Activated CD8-positive, alpha-beta memory T cell treated with anti-CD3 and anti-CD28 coated beads, Interleukin-2, amount 50 U/mL, for 4 hours (primary cell): ENCODE results near the gene PRORP.
"Not testable (repeated sequence)": the region's sequence is repeated elsewhere in the genome, so short reads cannot be mapped to it uniquely, and the experiment has no call there.

ENCODE experiments used
- DNase-seq: peaks from one replicate; pipeline ENCODE4 v3.0.0-alpha.2; 2020

Gene PRORP

DNA sequence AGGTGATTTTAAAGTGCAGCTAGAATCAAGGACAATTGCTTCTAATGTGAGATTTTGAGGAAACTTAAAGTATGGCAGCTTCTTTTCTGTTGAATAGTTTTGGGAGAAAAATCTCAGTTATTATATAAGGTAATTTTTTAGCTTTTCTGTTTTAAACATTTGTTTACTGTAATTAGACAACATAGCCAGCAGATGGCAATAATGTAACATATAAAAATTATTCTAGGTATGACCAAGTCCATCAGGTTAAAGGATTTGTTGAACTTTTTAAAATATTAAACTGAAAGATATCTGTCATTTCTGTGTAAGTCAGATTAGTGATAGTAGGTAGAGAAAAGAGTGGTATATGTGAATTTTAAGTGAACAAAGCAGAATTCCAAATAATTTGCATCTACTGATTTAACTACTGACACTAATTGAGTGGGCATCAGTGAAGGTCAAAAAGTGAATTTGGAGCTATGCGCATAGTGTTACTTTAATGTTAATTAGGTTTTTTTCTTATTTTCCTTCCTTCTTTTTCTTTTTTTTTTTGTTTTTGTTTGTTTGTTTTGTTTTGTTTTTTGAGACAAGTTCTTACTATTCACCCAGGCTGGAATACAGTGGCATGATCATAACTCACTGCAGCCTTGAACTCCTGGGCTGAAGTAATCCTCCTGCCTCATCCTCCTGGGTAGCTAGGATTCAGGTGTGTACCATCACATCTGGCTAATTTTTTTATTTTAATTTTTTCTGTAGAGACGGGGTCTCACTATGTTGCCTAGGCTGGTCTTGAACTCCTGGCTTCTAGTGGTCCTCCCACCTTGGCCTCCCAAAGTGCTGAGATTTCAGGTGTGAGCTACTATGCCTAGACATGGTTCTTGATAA, 18.6 kb downstream of the PRORP start:
- no peak for DNase-seq

DNA sequence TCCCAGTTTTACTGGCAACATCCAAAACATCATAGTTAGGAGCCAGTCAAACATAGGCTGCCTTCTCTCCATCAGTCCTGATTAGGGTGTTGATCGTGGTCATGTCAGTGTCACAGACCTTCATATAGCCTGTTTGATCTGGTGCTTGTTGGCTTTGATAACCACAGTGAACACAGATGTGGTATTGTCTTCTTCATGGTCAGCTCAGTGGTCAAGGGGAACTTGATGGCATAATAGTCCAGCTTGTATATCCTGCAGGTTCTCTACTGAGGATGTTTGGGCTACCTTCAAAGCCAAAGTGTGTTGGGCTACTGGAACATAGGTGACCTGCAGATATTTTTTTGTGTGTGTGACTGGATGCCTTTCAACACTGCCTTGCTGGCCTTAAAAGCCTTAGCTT, 21.7 kb downstream of the PRORP start:
- DNase-seq = no peak

DNA sequence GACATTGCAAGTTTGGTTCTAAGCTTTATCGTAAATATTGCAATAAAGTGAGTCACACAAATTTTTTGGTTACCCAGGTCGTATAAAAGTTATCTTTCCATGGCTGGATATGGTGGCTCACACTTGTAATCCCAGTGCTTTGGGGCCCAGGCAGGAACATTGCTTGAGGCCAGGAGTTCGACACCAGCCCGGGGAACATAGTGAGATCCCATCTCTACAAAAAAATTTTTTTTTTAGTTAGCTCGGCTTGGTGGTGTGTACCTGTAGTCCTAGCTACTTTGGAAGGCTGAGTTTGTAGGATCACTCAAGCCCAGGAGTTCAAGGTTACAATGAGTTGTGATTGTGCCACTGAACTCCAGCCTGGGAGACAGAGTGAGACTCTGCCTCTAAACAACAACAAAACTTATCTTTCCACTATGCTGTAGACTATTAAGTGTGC, 24.4 kb downstream of the PRORP start:
- no peak for DNase-seq

DNA sequence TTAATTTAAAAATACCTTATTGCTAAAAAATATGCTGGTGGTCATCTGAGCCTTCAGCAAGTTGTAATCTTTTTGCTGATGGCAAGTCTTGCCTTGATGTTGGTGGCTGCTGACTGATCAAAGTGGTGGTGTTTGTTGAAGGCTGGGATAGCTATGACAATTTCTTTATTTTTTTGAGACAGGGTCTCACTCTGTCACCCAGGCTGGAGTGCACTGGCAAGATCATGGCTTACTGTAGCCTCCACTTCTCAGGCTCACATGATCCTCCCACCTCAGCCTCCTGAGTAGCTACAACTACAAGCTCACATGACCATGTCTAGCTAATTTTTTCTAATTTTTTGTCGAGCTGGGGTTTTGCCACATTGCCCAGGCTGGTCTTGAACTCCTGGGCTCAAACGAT, 24.8 kb downstream of the PRORP start:
- DNase-seq = no peak

DNA sequence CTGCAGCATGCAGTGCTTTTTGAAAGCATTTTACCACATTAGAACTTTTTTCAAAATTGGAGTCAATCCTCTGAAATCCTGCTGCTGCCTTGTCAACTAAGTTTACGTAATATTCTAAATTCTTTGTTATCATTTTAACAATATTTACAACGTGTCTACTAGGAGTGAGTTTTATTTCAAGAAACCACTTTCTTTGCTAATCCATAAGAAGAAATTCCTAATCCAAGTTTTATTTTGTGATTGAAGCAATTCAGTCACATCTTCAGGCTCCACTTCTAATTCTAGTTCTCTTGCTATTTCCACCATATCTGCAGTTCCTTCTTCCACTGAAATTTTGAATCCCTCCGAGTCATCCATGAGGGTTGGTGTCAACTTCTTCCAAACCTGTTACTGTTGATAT, 25.4 kb downstream of the PRORP start:
- DNase-seq = no peak

DNA sequence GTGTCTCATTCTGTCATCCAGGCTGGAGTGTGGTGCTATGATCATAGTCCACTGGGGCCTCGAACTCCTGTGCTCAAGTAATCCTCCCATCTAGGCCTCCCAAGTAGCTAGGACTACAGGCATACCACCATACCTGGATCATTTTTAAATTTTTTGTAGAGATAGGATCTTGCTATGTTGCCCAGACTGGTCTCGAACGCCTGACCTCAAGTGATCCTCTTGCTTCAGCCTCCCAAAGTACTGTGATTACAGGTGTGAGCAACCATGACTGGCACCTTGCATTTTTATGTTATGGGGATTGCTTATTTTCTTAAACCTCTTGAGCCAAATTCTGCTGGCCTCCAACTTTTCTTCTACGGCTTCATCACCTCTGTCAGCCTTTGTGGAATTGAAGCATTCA, 26.9 kb downstream of the PRORP start:
- DNase-seq = no peak

DNA sequence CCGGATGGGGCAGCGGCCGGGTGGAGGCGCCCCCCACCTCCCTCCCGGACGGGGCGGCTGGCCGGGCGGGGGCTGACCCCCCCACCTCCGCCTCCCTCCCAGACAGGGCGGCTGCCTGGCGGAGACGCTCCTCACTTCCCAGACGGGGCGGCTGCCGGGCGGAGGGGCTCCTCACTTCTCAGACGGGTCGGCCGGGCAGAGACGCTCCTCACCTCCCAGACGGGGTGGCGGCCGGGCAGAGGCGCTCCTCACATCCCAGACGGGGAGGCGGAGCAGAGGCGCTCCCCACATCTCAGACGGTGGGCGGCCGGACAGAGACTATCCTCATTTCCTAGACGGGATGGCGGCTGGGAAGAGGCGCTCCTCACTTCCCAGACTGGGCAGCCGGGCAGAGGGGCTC, 30.2 kb downstream of the PRORP start:
- DNase-seq = not testable (repeated sequence)

DNA sequence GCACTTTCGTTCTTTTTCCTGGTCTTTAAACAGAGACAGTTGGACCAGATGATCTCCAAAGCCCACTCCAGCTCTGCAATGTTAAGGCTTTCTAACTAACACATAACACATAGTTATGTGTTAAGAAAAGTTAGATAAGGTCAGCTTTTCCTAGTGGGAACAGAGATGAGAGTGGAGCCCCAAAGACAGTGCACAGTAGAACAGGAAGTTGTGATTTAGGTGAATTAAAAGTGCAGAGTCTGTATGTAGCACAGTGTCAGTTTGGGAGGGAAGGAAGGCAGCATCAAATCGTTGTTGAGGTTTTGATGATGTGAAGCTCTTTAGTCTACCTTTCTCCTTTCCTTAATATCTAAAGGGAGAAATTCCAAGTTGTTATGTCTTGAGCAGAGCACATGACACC, 31.7 kb downstream of the PRORP start:
- DNase-seq = no peak

DNA sequence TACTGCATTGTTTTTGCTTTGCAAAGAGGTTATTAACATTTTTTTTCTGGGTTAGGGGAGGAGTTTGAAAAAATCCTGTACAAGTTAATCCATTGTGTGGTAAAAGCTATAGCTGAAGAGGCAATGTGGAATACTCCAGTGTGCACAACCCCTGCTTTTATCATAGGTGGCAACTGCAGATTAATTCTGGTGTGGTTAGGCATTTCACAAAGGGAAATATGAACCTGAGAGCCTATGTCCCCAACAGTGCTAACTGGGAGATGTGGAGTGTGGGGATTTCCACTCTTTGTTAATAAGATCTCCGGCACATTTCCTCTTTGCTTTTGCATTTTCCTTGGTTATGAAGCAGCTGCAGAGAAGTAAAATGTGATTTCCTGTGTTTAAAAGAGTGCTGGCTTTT, 33.6 kb downstream of the PRORP start:
- no peak for DNase-seq

DNA sequence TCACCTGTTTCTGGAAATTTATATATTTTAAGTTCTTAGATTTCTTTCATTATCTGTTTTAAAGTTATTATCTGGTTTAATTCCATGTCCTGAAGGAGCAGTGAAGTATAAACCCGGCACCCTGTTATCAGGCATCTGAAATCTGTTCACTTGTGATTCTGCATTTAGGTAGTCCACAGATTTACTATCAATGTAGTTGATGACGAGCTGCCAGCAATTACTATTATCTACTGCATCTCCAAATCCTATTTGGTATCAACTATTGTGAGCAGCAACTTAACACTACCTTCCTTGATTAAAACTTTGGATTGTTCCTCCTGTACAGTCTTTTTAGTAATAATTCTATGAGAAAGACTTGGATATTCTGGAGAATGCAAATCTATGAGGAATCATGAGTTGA, 36.1 kb downstream of the PRORP start:
- no peak for DNase-seq

DNA sequence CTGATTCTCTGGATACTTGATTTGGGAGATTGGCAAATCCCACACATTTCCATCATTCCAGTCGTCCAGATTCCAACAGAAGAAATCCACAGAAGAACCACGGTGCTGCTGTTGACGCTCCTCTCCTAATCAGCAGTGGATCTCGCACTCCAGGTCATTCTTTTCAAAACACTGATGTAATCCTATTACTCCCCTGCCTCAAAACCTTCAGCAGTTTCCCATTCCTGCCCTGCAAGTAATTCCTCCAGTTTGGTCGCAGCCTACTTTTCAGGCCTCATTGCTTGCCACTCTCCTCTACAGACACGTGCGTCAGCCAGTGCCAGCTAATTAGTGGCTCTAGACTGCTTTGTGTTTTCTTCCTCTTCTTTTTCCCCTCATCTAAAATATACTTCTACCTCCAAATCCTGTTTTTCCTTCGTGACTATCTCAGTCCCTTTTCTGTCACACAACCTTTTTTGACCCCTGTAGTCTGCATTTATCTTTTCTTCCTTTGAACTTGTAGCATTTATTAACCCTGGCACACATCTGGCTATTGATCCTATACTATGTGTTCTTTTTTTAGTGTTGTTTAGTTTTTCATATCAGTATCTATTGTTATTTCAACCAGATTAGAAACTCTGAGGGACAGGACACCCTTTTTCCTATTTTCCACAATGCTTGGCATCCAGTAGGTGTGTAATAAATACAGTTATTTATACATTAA, 36.8 kb downstream of the PRORP start:
- DNase-seq = no peak

DNA sequence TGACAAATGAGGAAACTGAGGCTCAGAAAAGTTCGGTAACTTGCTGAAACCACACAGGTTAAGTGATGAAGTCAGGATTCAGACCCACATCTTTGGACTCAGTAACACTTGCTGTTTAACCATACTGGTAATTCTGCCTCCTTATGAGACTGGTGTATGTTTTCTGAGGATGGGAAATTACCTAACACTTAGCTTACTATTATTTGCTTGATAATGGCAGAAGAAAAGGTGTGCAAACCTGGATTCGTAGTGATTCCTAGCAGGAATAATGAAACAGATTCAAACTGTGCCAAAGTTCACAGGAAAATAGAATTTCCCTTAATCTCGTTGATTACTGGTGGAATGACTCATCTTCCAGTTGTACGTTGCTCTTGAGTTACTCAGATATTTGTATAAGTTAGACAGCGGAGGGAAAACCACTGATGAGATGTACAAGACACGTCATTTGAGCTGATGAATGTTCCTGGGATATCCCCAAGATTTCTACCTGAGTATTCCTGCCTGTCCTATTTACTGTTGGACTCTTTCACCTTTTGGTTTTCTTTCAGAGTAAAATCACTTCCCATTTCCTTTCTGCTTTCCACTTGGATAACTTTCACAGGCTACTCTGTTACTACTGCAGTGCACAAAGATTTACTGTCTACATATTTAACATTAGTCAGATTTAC, 37.5 kb downstream of the PRORP start:
- no peak for DNase-seq

DNA sequence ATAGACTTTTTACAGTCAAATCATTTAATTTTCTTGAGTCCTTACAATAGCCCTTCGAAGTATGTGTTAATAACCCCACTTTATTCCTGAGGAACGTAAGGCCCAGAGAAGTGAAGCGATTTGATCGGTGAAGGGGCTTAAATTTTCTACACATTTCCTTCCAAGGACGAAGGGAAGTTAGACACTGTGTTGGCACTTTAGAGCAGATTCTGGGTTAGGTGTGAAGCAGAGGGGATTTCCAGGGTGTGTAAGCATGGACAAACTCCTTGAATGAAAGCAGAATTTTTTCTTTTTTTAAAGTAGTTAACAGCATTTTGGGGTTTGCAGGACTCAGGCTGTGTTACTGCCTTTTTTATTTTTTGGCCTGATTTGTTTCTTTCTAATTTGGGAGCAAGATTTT, 38.9 kb downstream of the PRORP start:
- no peak for DNase-seq

DNA sequence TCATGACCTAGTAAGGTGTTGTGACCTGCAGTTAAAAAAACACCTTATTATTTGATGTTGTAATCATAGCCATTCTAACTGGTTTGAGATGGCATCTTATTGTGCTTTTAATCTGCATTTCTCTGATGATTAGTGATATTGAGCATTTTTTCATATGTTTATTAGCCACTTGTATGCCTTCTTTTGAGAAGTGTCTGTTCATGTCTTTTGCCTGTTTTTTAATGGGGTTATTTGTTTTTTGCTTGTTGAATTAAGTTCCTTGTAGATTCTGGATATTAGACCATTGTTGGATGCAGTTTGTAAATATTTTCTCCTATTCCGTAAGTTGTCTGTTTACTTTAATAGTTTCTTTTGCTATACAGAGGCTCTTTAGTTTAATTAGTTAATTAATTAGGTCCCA, 41.0 kb downstream of the PRORP start:
- DNase-seq = no peak

DNA sequence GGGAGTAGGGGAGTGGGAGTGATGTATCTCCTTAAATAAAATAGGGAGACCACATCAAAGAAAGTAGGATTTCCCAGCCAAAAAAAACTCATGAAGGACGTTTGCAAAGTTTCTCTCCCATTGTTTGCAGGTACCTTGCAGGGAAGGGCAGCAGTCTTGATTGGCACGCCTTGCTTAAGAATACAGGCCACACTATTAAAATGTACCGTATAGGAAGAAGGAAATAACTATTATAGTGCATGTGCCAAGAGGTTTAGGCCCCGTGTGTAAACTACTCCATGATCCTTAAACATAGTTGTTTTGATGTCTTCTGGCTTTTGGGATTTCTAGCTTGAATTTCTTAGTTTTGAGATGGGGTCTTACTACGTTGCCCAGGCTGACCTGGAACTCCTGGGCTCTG, 42.5 kb downstream of the PRORP start:
- DNase-seq = no peak

DNA sequence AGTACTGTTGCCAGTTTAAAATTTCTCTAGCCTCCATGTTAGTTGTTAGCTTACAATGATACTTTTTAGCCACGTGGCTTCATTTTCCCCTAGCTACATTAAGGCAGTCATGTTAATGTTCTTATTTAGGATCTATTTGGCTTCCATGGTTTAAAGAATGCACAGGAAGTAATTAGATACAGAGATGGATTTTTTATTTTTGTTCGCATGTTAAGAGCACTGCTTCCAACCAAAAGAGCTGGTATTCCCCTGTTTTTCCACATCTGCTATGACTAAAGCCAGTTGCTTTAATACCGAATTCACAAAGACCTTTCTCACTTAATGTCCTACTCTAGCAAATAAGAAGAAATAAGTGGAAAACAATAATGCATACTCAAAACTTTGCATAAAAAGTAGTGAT, 45.1 kb downstream of the PRORP start:
- no peak for DNase-seq
